Psoas muscle (tissue), 8 donors: ENCODE data around the gene NOP56. TPM values are rescaled to one million over a fixed set of nuclear protein-coding genes. Genes with fewer than 3 reads are reported as not detected.
"Not testable (repeated sequence)": the region's sequence is repeated elsewhere in the genome, so short reads cannot be mapped to it uniquely, and the experiment has no call there.

Experiments used
- ATAC-seq, 4 donors: fragments of 200-7000 bp; cut with Tn5 transposase; one replicate each; pipeline ENCODE4 v1.9.1; 2020; ENCODE audit warnings: moderate library complexity in 3 of 4, mild to moderate bottlenecking in 2 of 4
- DNase-seq, 2 donors: peaks; one replicate each; pipeline ENCODE4 v3.0.0-alpha.2; 2020
- H3K27ac ChIP-seq: fragments of 200-600 bp; one replicate; pipeline ENCODE4 v1.8.0; 2022
- H3K27me3 ChIP-seq, 3 donors: fragments of 200-600 bp in 1 of 3; one replicate each; pipeline versions ENCODE4 v1.6.1 to v1.8.0; 2013 to 2022; ENCODE audit warnings: low read length in 2 of 3, mild to moderate bottlenecking in 2 of 3, moderate library complexity in 1 of 3; ENCODE audit not compliant: insufficient read depth in 3 of 3
- H3K36me3 ChIP-seq, 2 donors: fragments of 200-600 bp in 1 of 2; one replicate each; pipeline versions ENCODE4 v1.6.1 to v1.8.0; 2013 to 2022; ENCODE audit warnings: low read depth in 1 of 2, mild to moderate bottlenecking in 1 of 2, moderate library complexity in 1 of 2; ENCODE audit not compliant: insufficient read depth in 1 of 2
- H3K4me1 ChIP-seq: fragments of 200-600 bp; one replicate; pipeline ENCODE4 v1.8.0; 2022
- H3K4me3 ChIP-seq: fragments of 200-600 bp; one replicate; pipeline ENCODE4 v1.8.0; 2022; ENCODE audit warnings: mild to moderate bottlenecking
- H3K9me3 ChIP-seq: fragments of 200-600 bp; one replicate; pipeline ENCODE4 v1.8.0; 2022
- WGBS, 3 donors: extraction: QIAGEN DNeasy Blood & Tissue Kit; methylation state at CpG; one replicate each; pipeline versions ENCODE4 v1.1.6 to v1.1.7; 2013; 5-methylcytosine and 5-hydroxymethylcytosine counted together
- intact Hi-C, 2 donors: fragments of 100-400 bp; cut with DNase I; formaldehyde crosslinking; loops; one replicate each; pipeline versions ENCODE4 v1.11.0 to v1.14.2; 2022
- polyA plus RNA-seq, 3 donors: library from polyadenylated mRNA; stranded (reverse); fragments of 200-250 nt; gene quantifications; one replicate each; pipeline ENCODE4 v1.2.3, GENCODE V29; 2013
- total RNA-seq, 4 donors: library from RNA; stranded (reverse); fragmentation: NEBNext Ultra II Directional in 2 of 4; extraction: Animal tissue kit (Norgen Biotek cat#: 25700) in 2 of 4; gene quantifications; one replicate each; pipeline versions ENCODE4 v1.2.1 to v1.2.4, GENCODE V29; 2021 to 2023
- TF ChIP-seq, protein P1 (sequence below): fragments of 200-600 bp; IDR thresholded peaks from one replicate; pipeline ENCODE4 v1.8.0; 2022; ENCODE audit warnings: antibody characterized with exemption
- donor health status: healthy with polysubstance abuse.
- donor health status: DM: no; HTN: no; CAD: no; lungs with moderate emphysema.
- donor health status: Bipolar disorder and iron deficiency.
- donor health status: healthy.
- donor health status: DM: yes; HTN: yes; CAD: no.
- donor health status: DM: no; HTN: no; CAD: no.
- donor health status: DM: no; HTN: no; CAD: no.
- donor health status: DM: yes; HTN: yes; CAD: no.

The NOP56 gene
- total and polyA plus RNA-seq, 7 donors = 63.2 to 173 (median 91.6) TPM

DNA sequence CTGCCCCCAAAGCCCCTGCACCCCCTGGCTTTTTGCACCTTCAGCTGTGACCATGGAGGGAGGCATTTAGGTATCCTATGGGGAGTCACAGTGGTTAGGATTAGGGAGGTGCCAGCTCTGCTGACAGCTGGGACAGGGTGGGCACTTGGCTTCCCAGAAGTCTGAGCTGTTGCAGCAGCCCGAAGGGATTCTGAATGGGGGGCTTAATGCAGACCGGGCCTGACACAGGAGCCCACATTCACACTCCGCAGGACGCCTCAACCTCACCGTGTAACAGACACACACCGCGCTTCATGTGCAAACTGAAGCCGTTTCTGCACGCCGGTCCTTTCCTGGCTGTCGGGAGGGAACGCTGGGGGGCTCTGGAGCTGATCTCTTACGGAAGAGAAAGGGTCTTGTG lies 42.1 kb downstream of the NOP56 start:
- Histone ChIP-seq H3K36me3 (no peaks in the 10 kb centered on the region), H3K4me3 (no peak overlapping the region), H3K9me3 (no peaks in the 10 kb centered on the region), H3K27me3 (peaks cover 0 to 61% (median 18%) of the 10 kb centered on the region in 3 donors), H3K27ac (no peak overlapping the region), H3K4me1 (no peaks in the 10 kb centered on the region)
- TF ChIP-seq, protein P1, sequence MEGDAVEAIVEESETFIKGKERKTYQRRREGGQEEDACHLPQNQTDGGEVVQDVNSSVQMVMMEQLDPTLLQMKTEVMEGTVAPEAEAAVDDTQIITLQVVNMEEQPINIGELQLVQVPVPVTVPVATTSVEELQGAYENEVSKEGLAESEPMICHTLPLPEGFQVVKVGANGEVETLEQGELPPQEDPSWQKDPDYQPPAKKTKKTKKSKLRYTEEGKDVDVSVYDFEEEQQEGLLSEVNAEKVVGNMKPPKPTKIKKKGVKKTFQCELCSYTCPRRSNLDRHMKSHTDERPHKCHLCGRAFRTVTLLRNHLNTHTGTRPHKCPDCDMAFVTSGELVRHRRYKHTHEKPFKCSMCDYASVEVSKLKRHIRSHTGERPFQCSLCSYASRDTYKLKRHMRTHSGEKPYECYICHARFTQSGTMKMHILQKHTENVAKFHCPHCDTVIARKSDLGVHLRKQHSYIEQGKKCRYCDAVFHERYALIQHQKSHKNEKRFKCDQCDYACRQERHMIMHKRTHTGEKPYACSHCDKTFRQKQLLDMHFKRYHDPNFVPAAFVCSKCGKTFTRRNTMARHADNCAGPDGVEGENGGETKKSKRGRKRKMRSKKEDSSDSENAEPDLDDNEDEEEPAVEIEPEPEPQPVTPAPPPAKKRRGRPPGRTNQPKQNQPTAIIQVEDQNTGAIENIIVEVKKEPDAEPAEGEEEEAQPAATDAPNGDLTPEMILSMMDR = no peak
- ATAC-seq = no peak
- whole genome bisulfite sequencing, 3 donors = 52 to 67% (median 61%) methylated on average over 13 of the region's 13 CpGs
- intact Hi-C loops = loop anchor here in 1 of 2 donors (5.0 to 10.0 kb wide), 2 partner anchors 48 to 160 kb away; no protein-coding TSS in a partner anchor
- no peak for DNase-seq

- no peak overlapping the region for H3K4me3 ChIP-seq
- H3K27me3 ChIP-seq = peaks cover 0 to 57% (median 18%) of the 10 kb centered on the region in 3 donors
- H3K4me1 ChIP-seq = no peaks in the 10 kb centered on the region
- intact Hi-C loops = loop anchor here in 1 of 2 donors (10.0 kb wide), 1 partner anchor 159 kb away; no protein-coding TSS in a partner anchor
- TF ChIP-seq, protein P1 = no peak
- DNase-seq = no peak
- ATAC-seq = no peak
- no peak overlapping the region for H3K27ac ChIP-seq
- H3K9me3 ChIP-seq = no peaks in the 10 kb centered on the region
- no peaks in the 10 kb centered on the region for H3K36me3 ChIP-seq
- WGBS, 3 donors = 79 to 84% (median 82%) methylated on average over 13 of the region's 13 CpGs
These were observed 43.0 kb downstream of the NOP56 start for GRCh38 chr20:2695206-2695983.

- not testable (repeated sequence) for H3K36me3 ChIP-seq, H3K9me3 ChIP-seq, H3K4me3 ChIP-seq, H3K27ac ChIP-seq, DNase-seq, H3K4me1 ChIP-seq, ATAC-seq
- intact Hi-C loops = loop anchor here in 1 of 2 donors (10.0 kb wide), 1 partner anchor 159 kb away; no protein-coding TSS in a partner anchor
- 95 to 98% (median 96%) methylated on average over 12 of the region's 12 CpGs for WGBS, 3 donors
- H3K27me3 ChIP-seq = peaks cover 0 to 53% (median 18%) of the 10 kb centered on the region in 3 donors
These were observed 43.6 kb downstream of the NOP56 start for GRCh38 chr20:2695984-2696525.

DNA sequence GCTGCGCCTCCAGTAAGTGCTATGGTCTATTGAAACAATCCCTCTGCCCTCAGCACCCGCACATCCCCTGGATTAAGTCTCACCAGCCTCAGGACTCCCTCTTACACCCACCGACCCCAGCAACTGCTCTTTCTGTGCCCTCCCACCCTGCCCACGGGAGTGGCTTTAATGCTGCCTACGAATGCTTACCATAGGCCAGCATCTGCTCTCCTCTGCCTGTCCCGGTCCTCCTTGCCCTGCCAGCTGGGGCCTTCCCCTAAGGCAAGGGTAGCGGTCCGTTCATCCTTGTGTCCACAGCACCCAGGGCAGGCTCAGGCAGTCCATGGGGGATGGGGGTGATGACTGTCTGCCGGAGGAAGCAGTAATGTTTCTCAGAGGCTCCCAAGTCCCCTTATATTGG lies 44.2 kb downstream of the NOP56 start:
- no peaks in the 10 kb centered on the region for H3K9me3 ChIP-seq
- H3K4me3 ChIP-seq = no peak overlapping the region
- no peaks in the 10 kb centered on the region for H3K36me3 ChIP-seq
- H3K27me3 ChIP-seq = peaks cover 0 to 55% (median 18%) of the 10 kb centered on the region in 3 donors
- ATAC-seq = no peak
- intact Hi-C loops = loop anchor here in 1 of 2 donors (10.0 kb wide), 1 partner anchor 158 kb away; no protein-coding TSS in a partner anchor
- no peaks in the 10 kb centered on the region for H3K4me1 ChIP-seq
- H3K27ac ChIP-seq = no peak overlapping the region
- no peak for DNase-seq
- TF ChIP-seq, protein P1 = no peak
- 89 to 94% (median 91%) methylated on average over 9 of the region's 9 CpGs for WGBS, 3 donors

GRCh38 chr20:2697768-2698167 lies 45.3 kb downstream of the NOP56 start:
- no peak for ATAC-seq
- Histone ChIP-seq H3K27me3 (peaks cover 0 to 48% (median 18%) of the 10 kb centered on the region in 3 donors), H3K9me3 (no peaks in the 10 kb centered on the region), H3K27ac (no peak overlapping the region), H3K36me3 (no peaks in the 10 kb centered on the region), H3K4me3 (no peak overlapping the region), H3K4me1 (no peaks in the 10 kb centered on the region)
- intact Hi-C loops = loop anchor here in 1 of 2 donors (10.0 kb wide), 1 partner anchor 157 kb away; no protein-coding TSS in a partner anchor
- TF ChIP-seq, protein P1 = no peak
- no peak for DNase-seq
- WGBS, 3 donors = 44 to 53% (median 50%) methylated on average over 3 of the region's 3 CpGs
